ENCODE measurements around the gene FAM193A.
A peak's percentile ranks its signal among the peaks of the same experiment; 100 is the strongest.

FAM193A gene

GRCh38 chr4:2698951-2699505, 162.6 kb downstream of the FAM193A start:
- no peak overlapping the region for H3K4me3 ChIP-seq (ENCODE audit: low read depth, low read length)
- DNase-seq (ENCODE audit: low read depth, low spot score) = no peak
- POLR2A ChIA-PET = no interaction called here
- no peak for TF ChIP-seq CTCF (IDR thresholded peaks at IDR 0.05; ENCODE audit: insufficient read depth, low read length, missing control alignments)
- CTCF ChIA-PET = no interaction called here

- TF ChIP-seq CTCF (IDR thresholded peaks at IDR 0.05; ENCODE audit: insufficient read depth, low read length, missing control alignments) = no peak
- ChIA-PET POLR2A (no interaction called here), CTCF (no interaction called here)
- H3K4me3 ChIP-seq (ENCODE audit: low read depth, low read length) = no peak overlapping the region
- no peak for DNase-seq (ENCODE audit: low read depth, low spot score)
Observed at GRCh38 chr4:2699534-2699933, 163.1 kb downstream of the FAM193A start.

- DNase-seq (ENCODE audit: low read depth, low spot score) = no peak
- no peak overlapping the region for H3K4me3 ChIP-seq (ENCODE audit: low read depth, low read length)
- ChIA-PET POLR2A (no interaction called here), CTCF (no interaction called here)
- TF ChIP-seq CTCF (IDR thresholded peaks at IDR 0.05; ENCODE audit: insufficient read depth, low read length, missing control alignments) = no peak
Observed at GRCh38 chr4:2700031-2700430, 163.6 kb downstream of the FAM193A start.

GRCh38 chr4:2702361-2702760, 165.9 kb downstream of the FAM193A start:
- CTCF ChIA-PET = no interaction called here
- POLR2A ChIA-PET = no interaction called here
- no peak for TF ChIP-seq CTCF (IDR thresholded peaks at IDR 0.05; ENCODE audit: insufficient read depth, low read length, missing control alignments)
- H3K4me3 ChIP-seq (ENCODE audit: low read depth, low read length) = no peak overlapping the region
- no peak for DNase-seq (ENCODE audit: low read depth, low spot score)

- TF ChIP-seq CTCF (IDR thresholded peaks at IDR 0.05; ENCODE audit: insufficient read depth, low read length, missing control alignments) = no peak
- DNase-seq (ENCODE audit: low read depth, low spot score) = no peak
- CTCF ChIA-PET = no interaction called here
- no peak overlapping the region for H3K4me3 ChIP-seq (ENCODE audit: low read depth, low read length)
- POLR2A ChIA-PET = no interaction called here
Observed at GRCh38 chr4:2702770-2703169, 166.3 kb downstream of the FAM193A start.

GRCh38 chr4:2712261-2712842, 175.9 kb downstream of the FAM193A start:
- no peak for DNase-seq (ENCODE audit: low read depth, low spot score)
- H3K4me3 ChIP-seq (ENCODE audit: low read depth, low read length) = no peak overlapping the region
- peak; percentile 37 for TF ChIP-seq CTCF (IDR thresholded peaks at IDR 0.05; ENCODE audit: insufficient read depth, low read length, missing control alignments)
- ChIA-PET CTCF (no interaction called here), POLR2A (no interaction called here)

Data from AG04449 (cell line).